HG02870 (cell line): ENCODE results near the gene SPATA18.
"Not testable (repeated sequence)": the region's sequence is repeated elsewhere in the genome, so short reads cannot be mapped to it uniquely, and the experiment has no call there.

Experiments
- ATAC-seq: cut with Tn5 transposase; IDR thresholded peaks from one replicate; pipeline ENCODE4 v1.9.1; 2021; ENCODE audit warnings: mild to moderate bottlenecking, moderate library complexity; ENCODE audit not compliant: unreplicated experiment

The SPATA18 gene

DNA sequence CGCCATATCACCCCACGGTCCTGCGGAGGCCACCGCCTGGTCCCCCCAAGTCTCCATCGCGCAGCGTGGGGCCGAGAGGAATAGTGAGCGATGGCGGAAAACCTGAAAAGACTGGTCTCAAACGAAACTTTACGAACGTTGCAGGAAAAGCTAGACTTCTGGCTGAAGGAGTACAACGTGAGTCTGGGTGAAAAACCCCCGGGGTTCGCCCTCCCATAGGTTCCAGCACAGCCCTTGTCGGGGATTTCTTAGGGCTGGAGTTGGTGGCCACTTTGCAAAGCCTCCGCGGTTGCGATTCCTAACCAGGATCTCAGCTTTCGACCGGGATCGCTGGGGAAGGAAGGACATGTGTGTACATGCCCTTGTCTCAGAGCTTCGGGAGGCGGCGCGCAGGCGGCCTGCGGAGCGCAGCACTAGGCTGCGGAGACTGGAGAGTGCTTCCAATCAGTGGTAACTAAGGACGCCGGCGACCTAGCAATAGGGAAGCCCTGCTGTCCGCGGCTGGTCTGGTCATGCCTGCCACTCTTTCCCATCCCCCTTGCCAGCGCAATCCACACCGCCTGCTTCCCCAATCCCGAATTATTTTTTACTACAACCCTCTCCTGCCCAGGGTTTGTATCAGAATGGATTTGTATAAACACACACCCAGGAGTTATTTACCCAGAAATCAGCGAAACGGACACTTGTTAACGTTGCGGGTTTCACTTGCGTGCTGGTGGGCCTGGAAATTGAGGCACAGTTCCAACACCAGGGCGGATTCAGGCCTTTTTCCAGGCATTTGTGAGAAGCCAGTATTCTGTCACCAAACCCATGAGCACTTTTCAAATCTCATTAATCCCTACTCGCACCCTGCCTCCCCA, 741 bp downstream of the SPATA18 start:
- peak; percentile 53 for ATAC-seq

GRCh38 chr4:52052475-52052780, 1.3 kb downstream of the SPATA18 start:
- ATAC-seq: peak; percentile 83

- ATAC-seq: no peak
Observed at GRCh38 chr4:52054254-52054653, 3.1 kb downstream of the SPATA18 start.

DNA sequence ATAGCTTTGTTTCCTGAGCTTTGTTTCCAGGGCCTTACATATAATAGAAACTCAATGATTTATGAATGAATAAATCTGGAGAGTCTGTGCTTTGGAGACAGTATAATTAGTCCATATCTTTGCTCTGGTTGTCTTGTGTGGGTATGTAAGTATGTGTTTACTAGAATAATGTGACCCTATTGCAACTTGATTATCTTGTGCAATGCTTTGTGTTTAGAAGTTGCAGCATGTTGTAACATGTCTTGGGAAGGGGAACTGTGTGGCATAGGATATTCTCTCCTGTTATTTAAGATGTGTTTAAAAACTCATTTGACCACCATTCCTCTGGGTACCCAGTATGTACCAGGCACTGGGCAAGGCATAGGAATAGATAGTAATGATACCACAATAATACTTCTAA, 6.1 kb downstream of the SPATA18 start:
- ATAC-seq: no peak

- no peak for ATAC-seq
Observed at GRCh38 chr4:52058275-52058674, 7.2 kb downstream of the SPATA18 start.

- ATAC-seq: no peak
Observed at GRCh38 chr4:52059372-52059771, 8.3 kb downstream of the SPATA18 start.

- ATAC-seq: no peak
Observed at GRCh38 chr4:52069571-52069970, 18.5 kb downstream of the SPATA18 start.

DNA sequence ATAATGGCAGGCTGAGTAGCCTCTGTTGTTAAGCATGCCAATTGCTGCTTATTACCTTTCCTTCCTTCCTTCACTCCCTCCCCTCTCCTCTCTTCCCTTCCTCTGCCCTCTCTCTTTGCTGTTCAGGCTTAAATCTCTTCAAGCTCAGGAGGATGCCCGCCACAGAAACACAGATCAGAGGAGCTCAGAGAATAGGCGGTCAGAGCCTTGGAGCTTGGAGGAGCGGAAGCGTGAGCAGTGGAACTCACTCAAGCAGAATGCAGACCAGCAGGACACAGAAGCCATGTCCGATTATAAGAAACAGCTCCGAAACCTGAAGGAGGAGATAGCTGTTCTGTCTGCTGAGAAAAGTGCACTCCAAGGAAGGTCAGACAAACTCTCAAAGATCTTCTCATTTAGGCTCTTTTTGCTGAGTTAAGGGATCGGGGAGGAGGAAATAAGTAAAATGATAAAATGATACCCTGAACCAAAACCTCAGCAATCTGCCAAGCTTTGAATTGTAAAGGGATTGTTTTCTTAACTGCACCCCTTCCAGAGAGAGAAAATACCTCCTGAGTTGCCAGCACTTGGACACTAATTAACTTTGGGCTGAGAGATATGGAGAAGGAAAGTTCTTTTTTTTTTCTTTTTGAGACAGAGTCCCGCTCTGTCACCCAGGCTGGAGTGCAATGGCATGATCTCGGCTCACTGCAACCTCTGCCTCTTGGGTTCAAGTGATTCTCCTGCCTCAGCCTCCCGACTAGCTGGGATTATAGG, 20.9 kb downstream of the SPATA18 start:
- no peak for ATAC-seq

DNA sequence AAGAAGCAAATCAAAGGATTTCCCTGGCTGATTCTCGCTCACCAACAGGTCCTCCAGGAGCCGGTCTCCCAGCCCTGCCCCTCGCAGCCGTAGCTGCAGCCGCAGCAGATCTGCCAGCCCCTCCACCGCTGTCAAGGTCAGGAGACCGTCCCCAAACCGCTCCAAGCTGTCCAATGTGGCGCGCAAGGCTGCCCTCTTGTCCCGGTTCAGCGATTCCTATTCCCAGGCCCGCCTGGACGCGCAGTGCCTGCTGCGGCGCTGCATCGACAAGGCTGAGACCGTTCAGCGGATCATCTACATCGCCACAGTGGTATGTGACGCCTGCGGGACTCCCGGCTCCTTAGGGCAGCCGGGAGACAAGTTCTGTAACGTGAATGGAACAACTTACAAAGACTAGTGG, 25.6 kb downstream of the SPATA18 start:
- no peak for ATAC-seq

DNA sequence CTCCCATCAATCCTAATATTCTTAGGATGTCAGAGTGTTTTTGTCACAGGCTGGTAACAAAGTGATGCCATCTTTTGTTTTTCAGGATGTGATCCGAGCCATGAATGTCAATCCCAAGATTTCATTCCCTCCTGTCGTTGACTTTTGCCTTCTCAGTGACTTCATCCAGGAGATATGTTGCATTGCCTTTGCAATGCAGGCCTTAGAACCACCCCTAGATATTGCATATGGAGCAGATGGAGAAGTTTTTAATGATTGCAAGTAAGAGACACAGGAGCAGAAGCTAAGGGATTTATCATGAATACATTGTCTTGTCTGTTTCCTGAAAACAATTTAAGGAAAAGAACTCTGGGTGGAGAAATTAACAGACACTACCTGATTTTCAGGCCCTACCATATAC, 28.6 kb downstream of the SPATA18 start:
- no peak for ATAC-seq

DNA sequence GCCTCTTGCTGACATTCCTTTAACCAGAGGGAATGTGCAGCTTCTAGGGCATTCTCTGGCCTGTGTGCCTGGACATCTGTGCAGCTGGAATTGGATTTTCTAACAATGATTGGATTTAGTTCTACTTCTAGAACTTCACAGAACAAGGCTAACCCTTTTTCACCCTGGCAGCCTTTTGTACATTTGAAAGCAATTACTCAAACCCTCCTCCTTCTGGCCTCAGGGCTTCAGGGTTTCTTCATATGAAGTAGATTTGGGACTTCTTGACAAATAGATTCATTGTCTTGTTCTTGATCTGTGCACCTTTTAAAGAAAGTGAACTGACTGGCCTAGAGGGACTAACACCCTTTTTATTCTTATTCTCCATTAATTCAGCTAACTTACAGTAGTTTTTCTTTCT, 30.1 kb downstream of the SPATA18 start:
- no peak for ATAC-seq

DNA sequence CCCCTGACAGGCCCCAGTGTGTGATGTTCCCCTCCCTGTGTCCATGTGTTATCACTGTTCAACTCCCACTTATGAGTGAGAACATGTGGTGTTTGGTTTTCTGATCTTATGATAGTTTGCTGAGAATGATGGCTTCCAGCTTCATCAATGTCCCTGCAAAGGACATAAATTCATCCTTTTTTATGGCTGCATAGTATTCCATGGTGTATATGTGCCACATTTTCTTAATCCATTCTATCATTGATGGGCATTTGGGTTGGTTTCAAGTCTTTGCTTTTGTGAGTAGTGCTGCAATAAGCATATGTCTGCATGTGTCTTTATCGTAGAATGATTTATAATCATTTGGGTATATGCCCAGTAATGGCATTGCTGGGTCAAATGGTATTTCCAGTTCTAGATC, 35.3 kb downstream of the SPATA18 start:
- not testable (repeated sequence) for ATAC-seq

DNA sequence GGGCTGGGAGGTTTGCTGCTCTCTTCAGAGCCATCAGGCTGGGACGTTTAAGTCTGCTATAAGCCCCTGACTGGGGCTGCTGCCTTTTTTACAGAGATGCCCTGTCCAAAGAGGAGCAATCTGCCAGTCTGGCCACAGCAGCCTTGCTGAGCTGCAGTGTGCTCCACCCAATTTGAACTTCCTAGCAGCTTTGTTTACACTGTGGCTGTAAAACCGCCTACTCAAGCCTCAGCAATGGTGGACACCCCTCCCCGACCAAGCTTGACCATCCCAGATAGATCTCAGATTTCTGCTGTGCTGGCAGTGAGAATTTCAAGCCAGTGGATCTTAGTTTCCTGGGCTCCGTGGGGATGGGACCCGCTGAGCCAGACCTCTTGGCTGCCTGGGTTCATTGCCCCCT, 40.7 kb downstream of the SPATA18 start:
- ATAC-seq: no peak

DNA sequence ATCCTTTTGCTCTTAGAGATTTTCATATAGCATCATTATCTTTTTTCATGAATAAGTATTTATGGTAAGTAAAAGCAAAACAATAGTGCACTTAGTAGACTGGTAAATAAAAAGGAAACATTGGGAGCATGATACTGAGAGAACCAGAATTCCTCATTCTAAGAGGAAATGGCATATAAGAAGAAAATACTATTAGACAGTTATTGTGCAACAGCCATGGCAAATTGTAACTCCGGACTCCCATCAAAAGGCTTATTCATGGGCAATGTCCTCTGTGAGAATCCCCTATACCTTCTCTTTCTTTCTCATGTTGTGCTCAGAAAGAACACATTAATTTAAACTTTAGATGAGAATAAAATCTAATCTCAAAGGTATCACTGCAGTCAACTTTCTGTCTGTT, 42.4 kb downstream of the SPATA18 start:
- ATAC-seq: no peak

DNA sequence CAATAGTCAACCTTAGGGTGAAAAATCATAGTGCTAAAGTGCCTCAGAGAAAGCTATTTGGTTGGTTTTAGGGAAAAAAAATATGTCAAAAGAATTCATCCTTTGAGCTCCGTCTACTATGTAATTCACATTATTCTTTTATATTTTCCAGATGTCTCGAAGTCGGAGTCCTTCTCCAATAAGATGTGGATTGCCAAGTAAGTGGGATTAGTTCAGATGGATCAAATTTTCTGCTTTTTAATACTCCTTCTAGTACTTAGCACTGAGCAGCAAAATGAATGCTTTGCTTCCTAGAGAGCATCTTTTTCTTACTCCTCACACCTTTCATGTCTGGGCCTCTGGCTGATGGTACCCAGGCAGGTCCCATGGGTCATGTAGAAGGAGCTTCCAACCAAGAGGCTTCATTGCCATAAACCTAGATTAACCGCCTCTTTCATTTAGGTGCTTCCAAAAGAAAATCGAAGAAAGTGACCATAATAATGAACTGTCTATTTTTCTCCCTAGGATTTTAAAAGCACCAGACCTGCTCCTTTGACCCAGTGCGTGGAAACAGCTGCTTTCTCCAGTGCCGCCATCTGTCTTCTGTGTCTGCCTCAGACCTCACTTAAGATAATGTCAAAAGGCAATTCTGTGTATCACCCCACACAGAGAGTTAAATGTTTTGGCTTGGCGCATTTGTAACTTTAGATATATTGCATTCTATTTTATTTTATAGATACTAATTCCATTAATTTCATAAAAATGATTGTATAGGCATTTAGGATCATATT, 43.5 kb downstream of the SPATA18 start:
- ATAC-seq: no peak

- no peak for ATAC-seq
Observed at GRCh38 chr4:52095374-52095773, 44.3 kb downstream of the SPATA18 start.

- ATAC-seq: no peak
Observed at GRCh38 chr4:52096048-52096447, 44.9 kb downstream of the SPATA18 start.

- no peak for ATAC-seq
Observed at GRCh38 chr4:52098618-52099017, 47.5 kb downstream of the SPATA18 start.

- ATAC-seq: no peak
Observed at GRCh38 chr4:52099860-52100461, 48.9 kb downstream of the SPATA18 start.

DNA sequence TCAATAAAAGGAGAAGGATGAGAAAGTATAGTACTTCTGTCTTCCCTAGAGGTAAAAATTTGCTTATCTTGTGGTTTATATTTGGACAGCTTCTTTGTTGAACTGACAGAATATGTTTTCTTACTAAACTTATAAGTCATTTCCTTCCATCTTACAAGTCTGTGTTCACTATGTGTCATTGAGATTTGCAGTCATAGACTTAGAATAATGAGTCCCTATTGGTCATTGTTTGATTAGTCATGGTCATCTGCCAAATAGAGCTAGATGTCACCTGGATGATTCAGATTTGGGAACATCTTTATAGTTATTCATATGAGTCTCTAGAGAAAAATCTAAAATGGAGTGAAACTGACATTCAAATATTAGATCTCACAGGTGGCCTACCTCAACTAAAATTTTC, 51.5 kb downstream of the SPATA18 start:
- ATAC-seq: no peak

GRCh38 chr4:52103319-52103718, 52.2 kb downstream of the SPATA18 start:
- no peak for ATAC-seq
